DND-41 (cell line): ENCODE data around the gene CNNM1.

ENCODE experiments used
- ATAC-seq: fragments of 200-7000 bp; cut with Tn5 transposase; 3 replicates; pipeline ENCODE4 v1.9.1; 2021; ENCODE audit warnings: low read depth; ENCODE audit not compliant: insufficient read depth
- DNase-seq: peaks from one replicate; pipeline ENCODE4 v3.0.0-alpha.2; 2020
- H2AFZ ChIP-seq: 2 replicates; pipeline ENCODE4 v1.6.0; 2012; ENCODE audit warnings: low read depth, low read length
- H3K27ac ChIP-seq: 2 replicates; pipeline ENCODE4 v1.5.1; 2012; ENCODE audit warnings: low read length, inconsistent platforms
- H3K27me3 ChIP-seq: fragments of 200-600 bp; sonication (generic); 2 replicates; pipeline ENCODE4 v1.6.0; 2012; ENCODE audit warnings: low read length, mild to moderate bottlenecking, inconsistent platforms; ENCODE audit not compliant: insufficient read depth, poor library complexity
- H3K36me3 ChIP-seq: 2 replicates; pipeline ENCODE4 v1.5.1; 2012; ENCODE audit warnings: low read length, inconsistent platforms; ENCODE audit not compliant: insufficient read depth
- H3K4me1 ChIP-seq: 2 replicates; pipeline ENCODE4 v1.5.1; 2012; ENCODE audit warnings: mild to moderate bottlenecking, low read length; ENCODE audit not compliant: insufficient read depth
- H3K4me2 ChIP-seq: 2 replicates; pipeline ENCODE4 v1.6.0; 2012; ENCODE audit warnings: mild to moderate bottlenecking, moderate library complexity, low read length, inconsistent platforms; ENCODE audit not compliant: insufficient read depth
- H3K4me3 ChIP-seq, 2 experiments: fragments of 200-600 bp in 1 of 2; shearing (Covaris generic) in 1 of 2; 2 replicates each; pipeline ENCODE4 v1.5.1; 2012 to 2016; ENCODE audit warnings: inconsistent platforms in 2 of 2, low read length in 2 of 2, mild to moderate bottlenecking in 2 of 2, low read depth in 1 of 2, moderate library complexity in 1 of 2
- H3K79me2 ChIP-seq: 2 replicates; pipeline ENCODE4 v1.6.0; 2012; ENCODE audit warnings: low read length, inconsistent platforms; ENCODE audit not compliant: insufficient read depth
- H3K9ac ChIP-seq: 2 replicates; pipeline ENCODE4 v1.6.0; 2012; ENCODE audit warnings: low read depth, mild to moderate bottlenecking, inconsistent platforms, low read length, moderate library complexity
- H3K9me3 ChIP-seq: 2 replicates; pipeline ENCODE4 v1.5.1; 2012; ENCODE audit warnings: low read length, moderate library complexity, mild to moderate bottlenecking, inconsistent platforms; ENCODE audit not compliant: insufficient read depth, severe bottlenecking
- H4K20me1 ChIP-seq: 2 replicates; pipeline ENCODE4 v1.6.0; 2012; ENCODE audit warnings: low read length; ENCODE audit not compliant: insufficient read depth
- CTCF ChIP-seq: IDR thresholded peaks from 2 replicates; pipeline ENCODE4 v1.5.1; 2012; ENCODE audit warnings: borderline replicate concordance, low read length, moderate library complexity, mild to moderate bottlenecking; ENCODE audit not compliant: poor library complexity, severe bottlenecking; ENCODE audit errors: extremely low read depth
- EZH2 ChIP-seq: IDR thresholded peaks from 3 replicates; pipeline ENCODE4 v1.6.1; 2012; ENCODE audit warnings: borderline replicate concordance, low read depth, mild to moderate bottlenecking, moderate library complexity, low read length, inconsistent platforms; ENCODE audit not compliant: severe bottlenecking

The CNNM1 gene

DNA sequence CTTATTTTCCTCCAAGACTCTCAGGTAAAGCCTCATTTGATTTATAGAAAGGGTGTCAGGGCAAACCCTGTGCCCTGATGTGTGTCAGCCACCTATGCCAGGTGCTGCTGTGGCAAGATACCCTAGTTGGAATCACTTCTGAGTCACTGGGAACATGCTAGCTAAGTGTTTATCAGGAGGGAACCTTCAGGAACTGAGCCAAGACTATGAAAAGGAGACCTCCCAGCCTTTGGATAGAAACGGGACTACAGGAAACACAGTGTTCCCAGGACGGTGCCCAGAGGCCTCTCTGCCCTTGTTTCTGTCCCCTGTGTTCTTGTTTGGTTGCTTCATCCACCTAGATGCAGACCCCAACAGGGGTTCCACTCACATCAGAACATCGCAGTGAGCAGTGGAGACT, 28.5 kb downstream of the CNNM1 start:
- Histone ChIP-seq H3K36me3 (no peaks in the 10 kb centered on the region), H3K4me3 (no peak overlapping the region), H3K9me3 (no peaks in the 10 kb centered on the region), H3K27ac (no peak overlapping the region), H3K9ac (no peak overlapping the region), H4K20me1 (no peaks in the 10 kb centered on the region), H3K4me1 (no peaks in the 10 kb centered on the region), H2AFZ (no peak overlapping the region), H3K27me3 (peaks cover 22% of the 10 kb centered on the region), H3K4me2 (no peak overlapping the region), H3K79me2 (no peaks in the 10 kb centered on the region)
- no peak for TF ChIP-seq CTCF
- TF ChIP-seq EZH2, result no peak
- DNase-seq, result no peak
- no peak for ATAC-seq

DNA sequence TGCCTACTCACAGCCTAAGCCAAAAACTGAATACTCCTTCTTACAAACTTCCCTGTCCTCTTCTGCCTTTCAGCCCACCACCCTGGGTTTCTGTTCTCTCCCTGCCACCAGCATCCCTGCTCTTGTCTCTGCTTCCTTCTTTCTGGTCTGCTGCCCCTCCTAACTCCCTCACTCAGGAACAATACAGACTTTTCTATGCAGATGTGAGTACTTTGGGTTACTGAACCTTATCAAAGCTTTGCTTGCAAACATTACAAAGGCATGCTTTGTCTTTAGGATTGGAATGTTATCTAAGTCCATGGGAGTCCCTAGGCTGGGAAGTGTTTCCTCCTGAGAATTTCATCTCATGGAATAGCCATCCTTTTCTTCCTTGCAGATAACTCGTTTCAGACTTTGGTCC, 28.9 kb downstream of the CNNM1 start:
- no peak overlapping the region for H3K27ac ChIP-seq
- H3K36me3 ChIP-seq, result no peaks in the 10 kb centered on the region
- no peak for ATAC-seq
- H3K27me3 ChIP-seq, result peaks cover 22% of the 10 kb centered on the region
- no peaks in the 10 kb centered on the region for H3K9me3 ChIP-seq
- no peak overlapping the region for H3K4me2 ChIP-seq
- TF ChIP-seq CTCF, result no peak
- no peak for TF ChIP-seq EZH2
- no peak overlapping the region for H3K9ac ChIP-seq
- H3K79me2 ChIP-seq, result no peaks in the 10 kb centered on the region
- H4K20me1 ChIP-seq, result no peaks in the 10 kb centered on the region
- no peak overlapping the region for H2AFZ ChIP-seq
- no peak for DNase-seq
- H3K4me3 ChIP-seq, result no peak overlapping the region
- H3K4me1 ChIP-seq, result no peaks in the 10 kb centered on the region

GRCh38 chr10:99360934-99361333, 31.8 kb downstream of the CNNM1 start:
- no peak for ATAC-seq
- Histone ChIP-seq H3K4me3 (no peak overlapping the region), H3K4me1 (no peaks in the 10 kb centered on the region), H3K9me3 (no peaks in the 10 kb centered on the region), H4K20me1 (no peaks in the 10 kb centered on the region), H2AFZ (no peak overlapping the region), H3K9ac (no peak overlapping the region), H3K27me3 (peaks cover 18% of the 10 kb centered on the region), H3K36me3 (no peaks in the 10 kb centered on the region), H3K4me2 (no peak overlapping the region), H3K79me2 (no peaks in the 10 kb centered on the region), H3K27ac (no peak overlapping the region)
- no peak for DNase-seq
- TF ChIP-seq CTCF (peak; percentile 5), EZH2 (no peak)

GRCh38 chr10:99364125-99364524, 35.0 kb downstream of the CNNM1 start:
- H3K27me3 ChIP-seq, result peaks cover 20% of the 10 kb centered on the region
- no peak overlapping the region for H3K9ac ChIP-seq
- H2AFZ ChIP-seq, result no peak overlapping the region
- no peaks in the 10 kb centered on the region for H3K4me1 ChIP-seq
- no peak overlapping the region for H3K4me3 ChIP-seq
- DNase-seq, result no peak
- H4K20me1 ChIP-seq, result no peaks in the 10 kb centered on the region
- no peak for ATAC-seq
- H3K79me2 ChIP-seq, result no peaks in the 10 kb centered on the region
- H3K27ac ChIP-seq, result no peak overlapping the region
- no peak overlapping the region for H3K4me2 ChIP-seq
- H3K9me3 ChIP-seq, result no peaks in the 10 kb centered on the region
- H3K36me3 ChIP-seq, result no peaks in the 10 kb centered on the region
- TF ChIP-seq CTCF (no peak), EZH2 (no peak)
